Vagina (tissue), 2 donors: ENCODE data around the gene DNAJC28.

Experiments
- POLR2A ChIP-seq, 2 donors: fragments of 450-650 bp; IDR thresholded peaks; one replicate each; pipeline ENCODE4 v1.6.1; 2017; ENCODE audit warnings: antibody characterized with exemption in 2 of 2, mild to moderate bottlenecking in 2 of 2, moderate library complexity in 2 of 2
- TF ChIP-seq, protein P1 (sequence below), 3 experiments: fragments of 450-650 bp in 2 of 3; fragments of 200-600 bp in 1 of 3; sonication (generic) in 1 of 3; IDR thresholded peaks; one replicate each; pipeline ENCODE4 v1.5.1; 2017 to 2019; ENCODE audit warnings: antibody characterized with exemption in 3 of 3, mild to moderate bottlenecking in 2 of 3, moderate library complexity in 2 of 3

DNA sequence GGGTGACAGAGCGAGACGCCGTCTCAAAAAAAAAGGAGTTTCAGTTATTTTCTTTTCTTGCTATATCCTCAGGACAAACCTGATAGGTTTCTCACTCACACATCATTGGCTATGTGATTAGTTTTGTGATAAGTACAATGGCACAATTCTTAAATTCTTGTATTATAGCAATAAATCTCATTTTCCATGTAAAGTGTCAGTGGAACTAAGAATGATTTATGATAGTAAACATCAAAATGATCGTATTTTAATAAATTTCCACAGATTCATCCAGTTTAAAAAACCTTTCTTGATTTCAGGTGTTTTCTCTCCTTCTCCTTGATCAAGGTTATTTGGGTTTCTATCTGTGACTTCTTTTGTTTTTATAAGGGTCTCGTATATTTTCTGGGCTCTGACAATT, 3.5 kb downstream of the DNAJC28 start:
- TF ChIP-seq POLR2A (IDR thresholded peaks at IDR 0.05) = no peak
- TF ChIP-seq, protein P1, sequence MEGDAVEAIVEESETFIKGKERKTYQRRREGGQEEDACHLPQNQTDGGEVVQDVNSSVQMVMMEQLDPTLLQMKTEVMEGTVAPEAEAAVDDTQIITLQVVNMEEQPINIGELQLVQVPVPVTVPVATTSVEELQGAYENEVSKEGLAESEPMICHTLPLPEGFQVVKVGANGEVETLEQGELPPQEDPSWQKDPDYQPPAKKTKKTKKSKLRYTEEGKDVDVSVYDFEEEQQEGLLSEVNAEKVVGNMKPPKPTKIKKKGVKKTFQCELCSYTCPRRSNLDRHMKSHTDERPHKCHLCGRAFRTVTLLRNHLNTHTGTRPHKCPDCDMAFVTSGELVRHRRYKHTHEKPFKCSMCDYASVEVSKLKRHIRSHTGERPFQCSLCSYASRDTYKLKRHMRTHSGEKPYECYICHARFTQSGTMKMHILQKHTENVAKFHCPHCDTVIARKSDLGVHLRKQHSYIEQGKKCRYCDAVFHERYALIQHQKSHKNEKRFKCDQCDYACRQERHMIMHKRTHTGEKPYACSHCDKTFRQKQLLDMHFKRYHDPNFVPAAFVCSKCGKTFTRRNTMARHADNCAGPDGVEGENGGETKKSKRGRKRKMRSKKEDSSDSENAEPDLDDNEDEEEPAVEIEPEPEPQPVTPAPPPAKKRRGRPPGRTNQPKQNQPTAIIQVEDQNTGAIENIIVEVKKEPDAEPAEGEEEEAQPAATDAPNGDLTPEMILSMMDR (IDR thresholded peaks at IDR 0.05) = no peak
